GM19035 (cell line): ENCODE results near the gene SDS.

Experiments used
- ATAC-seq: cut with Tn5 transposase; IDR thresholded peaks from one replicate; pipeline ENCODE4 v1.9.1; 2021; ENCODE audit not compliant: unreplicated experiment

Gene SDS

DNA sequence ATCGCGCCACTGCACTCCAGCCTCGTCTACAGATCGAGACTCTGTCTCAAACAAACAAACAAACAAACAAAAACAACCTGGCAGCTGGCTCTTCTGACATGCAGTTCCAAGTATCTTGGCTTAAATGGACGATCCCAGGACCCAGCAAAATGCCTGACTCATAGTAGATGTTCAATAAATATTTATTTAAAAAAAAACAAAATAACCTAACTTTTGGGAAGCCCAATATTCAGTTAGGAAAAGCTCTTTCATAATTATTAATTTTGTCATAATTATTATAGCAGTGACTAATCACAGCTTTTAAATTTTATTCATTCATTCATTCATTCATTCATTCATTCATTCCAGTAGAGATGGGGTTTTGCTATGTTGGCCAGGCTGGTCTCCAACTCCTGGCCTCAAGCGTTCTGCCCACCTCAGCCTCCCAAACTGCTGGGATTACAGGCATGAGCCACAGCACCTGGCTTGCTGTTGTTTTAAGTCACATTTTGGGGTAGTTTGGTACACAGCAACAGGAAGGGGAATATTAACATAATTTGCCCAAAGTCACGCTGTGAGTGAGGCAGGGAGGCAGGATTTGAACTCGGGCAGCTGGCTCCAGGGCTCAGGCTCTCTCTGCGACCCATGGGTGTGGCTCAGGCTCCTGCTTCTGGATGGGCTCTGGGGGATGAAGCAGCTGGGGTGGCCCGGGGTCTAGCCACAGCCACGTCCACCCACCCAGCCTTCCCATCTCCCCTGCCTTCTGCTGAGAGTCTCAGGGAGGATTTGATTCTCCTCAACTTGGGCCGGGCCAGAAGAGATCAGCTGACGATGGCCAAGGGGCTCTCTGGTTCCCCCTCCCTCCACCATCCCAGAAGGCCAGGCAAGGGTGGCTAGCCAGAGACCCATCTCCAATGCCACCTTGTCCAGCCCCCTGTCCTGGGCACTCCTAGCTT is 2.4 kb downstream of the SDS start:
- no peak for ATAC-seq

DNA sequence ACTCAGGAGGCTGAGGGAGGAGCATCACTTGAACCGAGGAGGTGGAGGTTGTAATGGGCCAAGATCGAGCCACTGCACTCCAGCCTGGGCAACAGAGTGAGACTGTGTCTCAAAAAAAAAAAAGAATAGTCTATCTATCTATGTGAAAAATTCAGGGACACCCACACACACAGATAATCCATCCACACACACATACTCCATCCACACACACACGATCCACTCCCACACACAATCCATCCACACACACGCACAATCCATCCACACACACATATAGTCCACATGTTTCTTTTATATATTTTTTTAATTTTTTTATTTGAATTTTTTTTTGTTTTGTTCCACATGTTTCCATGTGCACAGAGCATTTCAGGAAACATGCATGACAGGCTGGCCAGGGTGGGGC is 3.3 kb downstream of the SDS start:
- ATAC-seq: no peak

DNA sequence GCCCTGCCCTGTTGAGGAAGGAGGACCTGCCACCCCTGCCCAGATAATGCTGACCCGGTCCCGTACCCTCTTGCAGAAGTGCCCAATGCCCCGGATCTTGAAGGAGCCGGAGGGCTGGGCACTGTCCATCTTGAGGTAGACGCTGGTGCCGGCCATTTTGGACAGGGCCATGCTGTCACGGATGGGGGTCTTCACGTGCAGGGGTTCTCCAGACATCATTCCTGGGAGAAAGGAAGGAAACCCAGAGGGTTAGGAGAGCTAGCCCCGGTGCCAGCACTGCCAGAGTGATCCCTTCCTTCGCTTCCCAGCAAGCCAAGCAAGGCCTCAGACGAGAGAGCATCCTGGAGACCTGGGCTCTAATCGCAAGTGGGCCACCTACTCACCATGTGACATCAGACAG is 4.2 kb downstream of the SDS start:
- ATAC-seq: no peak

DNA sequence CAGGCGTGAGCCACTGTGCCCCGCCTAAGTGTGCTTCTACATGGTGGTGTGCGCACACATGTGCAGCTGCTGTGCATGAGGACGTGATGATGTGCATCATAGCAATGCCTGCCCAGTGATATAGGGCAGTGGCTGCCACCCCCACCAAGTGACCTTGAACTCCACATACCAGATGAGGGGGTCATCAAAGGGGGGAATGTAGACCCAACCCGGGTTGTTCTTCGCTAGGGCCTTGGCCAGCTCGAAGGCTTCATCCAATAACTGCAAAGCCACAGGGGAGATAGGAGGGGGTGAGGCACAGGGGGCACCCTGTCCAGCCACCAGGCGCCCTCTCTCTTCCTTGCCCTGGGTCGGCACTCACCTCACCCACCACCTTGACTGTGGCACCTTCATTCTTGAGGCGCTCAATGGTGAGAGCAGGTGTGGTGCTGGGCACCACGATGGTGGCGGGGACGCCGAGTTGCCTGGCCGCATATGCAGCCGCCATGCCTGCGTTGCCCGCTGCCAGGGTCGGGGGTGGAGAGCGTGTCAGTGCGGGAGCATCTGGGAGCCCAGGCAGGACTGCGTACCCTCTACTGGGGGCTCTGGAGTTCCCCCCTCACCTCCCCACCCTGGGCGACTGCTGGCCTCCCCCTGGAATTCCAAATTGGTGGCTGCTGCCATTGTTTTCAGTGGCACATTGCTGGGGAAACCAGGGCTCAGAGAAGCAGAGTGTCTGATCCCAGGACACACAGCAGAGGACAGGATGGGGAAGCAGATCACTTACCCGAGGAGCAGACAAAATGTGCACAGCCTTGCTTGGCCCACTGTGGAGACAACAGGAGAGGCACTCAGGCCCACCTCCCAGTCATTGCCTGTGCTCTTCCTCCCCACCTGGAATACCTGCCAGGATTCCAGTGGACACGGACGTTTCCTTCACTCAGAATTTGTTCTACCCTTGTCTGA is 5.1 kb downstream of the SDS start:
- ATAC-seq: no peak

DNA sequence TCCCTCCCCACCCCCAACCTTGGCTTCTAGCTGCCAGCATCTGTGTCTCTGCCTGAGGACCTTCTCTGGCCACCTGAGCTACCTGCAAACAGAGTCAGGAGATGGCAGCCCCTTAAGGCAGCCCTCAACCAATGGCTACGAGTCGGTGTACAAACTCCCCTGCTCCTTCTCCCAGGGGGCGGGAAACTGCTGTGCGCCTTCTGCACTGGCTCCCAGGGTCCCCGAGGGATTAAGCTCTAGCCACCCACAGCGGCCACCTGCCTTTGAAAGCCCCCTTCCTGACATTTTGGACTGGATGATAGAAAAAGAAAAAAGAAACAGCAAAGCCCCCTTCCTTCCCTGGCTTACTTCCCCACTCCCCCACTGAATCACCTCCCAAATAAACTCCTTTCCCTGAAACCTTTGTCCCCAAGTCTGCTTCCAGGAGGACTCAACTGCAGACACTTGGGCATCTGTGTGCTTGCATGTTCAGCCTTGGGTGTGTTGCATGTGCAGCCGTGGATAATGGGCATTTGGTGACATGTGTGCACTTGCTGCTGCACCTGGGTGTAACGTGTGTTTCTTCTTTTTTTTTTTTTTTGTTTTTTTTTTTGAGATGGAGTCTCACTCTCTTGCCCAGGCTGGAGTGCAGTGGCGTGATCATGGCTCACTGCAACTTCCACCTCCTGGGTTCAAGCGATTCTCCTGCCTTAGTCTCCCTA is 6.0 kb downstream of the SDS start:
- no peak for ATAC-seq

DNA sequence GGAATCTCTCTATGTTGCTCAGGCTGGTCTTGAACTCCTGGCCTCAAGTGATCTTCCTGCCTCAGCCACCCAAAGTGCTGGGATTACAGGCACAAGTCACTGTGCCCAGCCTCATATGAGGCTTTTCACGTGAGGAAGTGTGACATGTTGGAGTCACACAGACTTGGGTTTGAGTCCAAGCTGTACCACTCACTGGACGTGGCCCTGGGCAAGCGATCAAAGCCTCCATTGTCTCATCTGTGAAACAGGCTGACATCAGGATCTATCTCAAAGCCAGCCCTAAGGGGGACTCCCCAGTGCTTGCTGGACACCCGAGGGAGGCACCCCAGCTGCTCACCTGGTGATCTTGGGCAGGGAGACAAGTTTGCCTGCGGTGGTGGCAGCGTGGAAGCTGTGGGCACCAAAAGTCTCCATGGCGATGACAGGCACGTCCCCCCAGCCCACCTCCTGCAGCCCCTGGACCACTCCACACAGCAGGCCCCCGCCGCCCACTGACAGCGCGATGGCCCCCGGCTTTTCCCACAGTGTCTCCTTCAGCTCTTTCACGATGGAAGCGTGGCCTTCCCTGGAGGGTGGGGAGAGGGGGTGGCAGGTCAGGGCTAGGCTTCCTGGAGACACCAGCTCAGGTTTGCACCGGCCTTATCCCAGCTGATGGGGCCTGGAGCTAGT is 6.7 kb downstream of the SDS start:
- ATAC-seq: no peak

DNA sequence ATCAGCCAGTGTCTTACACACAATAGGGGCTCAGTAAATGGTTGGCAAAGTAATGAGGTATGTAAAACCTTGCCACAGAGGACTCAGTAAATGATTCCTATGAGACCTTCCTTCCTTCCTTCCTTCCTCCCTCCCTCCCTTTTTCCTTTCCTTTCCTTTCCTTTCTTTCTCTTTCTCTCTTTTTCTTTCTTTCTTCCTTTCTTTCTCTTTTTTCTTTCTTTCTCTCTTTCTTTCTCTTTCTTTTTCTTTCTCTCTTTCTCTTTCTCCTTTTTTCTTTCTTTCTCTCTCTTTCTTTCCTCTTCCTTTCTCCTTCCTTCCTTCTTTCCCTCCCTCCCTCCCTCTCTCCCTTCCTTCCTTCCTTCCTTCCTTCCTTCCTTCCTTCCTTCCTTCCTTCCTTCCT is 7.5 kb downstream of the SDS start:
- ATAC-seq: no peak

DNA sequence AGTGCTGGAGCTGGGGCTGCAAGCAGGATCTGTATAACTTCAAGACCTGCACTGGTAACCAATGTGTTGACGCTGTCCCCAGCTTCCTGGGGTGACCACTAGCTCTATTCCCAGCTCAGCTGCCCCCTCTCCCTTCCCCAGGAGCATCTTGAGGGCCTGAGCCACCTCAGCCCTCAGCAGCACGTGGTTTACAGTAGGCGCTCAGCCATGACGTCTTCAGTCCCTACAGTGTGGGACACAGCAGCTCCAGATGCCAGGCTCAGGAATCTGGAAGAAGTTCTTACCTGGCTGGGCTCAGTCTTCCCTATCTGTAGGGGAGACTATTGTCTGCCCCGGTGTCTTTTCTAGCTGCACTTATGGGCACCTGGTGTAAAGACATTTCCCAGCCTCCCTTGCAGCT is 8.6 kb downstream of the SDS start:
- ATAC-seq: no peak

DNA sequence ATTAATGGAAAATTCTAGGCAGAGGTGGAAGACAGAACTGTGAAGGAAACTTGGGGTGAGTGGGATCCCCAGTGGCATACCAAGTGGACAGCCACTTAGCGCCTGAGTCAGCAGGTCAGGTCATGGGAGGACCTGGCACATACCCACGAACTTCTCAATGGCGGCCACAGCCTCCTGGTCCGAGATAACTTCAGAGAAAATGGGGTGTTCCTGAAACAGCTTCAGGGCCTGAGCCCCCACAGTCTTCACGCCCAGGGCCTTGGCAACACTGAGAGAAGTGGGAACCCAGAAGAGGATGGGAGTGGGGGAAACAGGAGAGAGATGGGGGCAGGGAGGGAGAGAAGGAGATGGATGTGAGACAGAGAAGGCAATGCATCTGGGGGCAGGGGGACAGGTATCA is 9.9 kb downstream of the SDS start:
- ATAC-seq: no peak

DNA sequence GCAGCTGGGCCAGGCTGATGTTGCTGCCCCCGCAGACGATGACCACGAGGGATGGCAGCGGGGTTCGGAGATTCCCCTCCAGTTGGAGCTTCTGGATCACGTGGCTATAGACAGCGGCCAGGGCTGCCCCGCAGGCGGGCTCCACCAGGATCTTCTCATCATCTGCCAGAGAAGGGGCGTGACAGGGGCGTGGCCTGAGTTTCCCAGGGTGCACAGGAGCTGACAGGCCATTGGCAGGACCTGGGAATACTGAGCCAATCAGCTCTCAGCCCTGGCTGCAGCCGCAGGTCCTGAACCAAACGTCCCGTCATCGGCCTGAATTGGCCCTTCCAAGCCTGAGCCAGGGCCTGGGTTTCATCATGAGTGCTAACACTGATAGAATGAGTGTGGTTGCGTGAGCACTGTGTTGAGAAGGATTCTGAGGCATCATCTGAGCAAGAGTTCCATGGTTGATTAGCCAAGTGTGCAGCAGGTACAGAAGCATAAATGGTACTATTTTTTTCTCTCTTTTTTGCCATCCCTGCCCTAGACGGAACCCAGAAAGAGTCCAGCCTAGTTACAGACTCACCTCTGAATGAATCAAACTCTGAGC is 10.6 kb downstream of the SDS start:
- no peak for ATAC-seq

DNA sequence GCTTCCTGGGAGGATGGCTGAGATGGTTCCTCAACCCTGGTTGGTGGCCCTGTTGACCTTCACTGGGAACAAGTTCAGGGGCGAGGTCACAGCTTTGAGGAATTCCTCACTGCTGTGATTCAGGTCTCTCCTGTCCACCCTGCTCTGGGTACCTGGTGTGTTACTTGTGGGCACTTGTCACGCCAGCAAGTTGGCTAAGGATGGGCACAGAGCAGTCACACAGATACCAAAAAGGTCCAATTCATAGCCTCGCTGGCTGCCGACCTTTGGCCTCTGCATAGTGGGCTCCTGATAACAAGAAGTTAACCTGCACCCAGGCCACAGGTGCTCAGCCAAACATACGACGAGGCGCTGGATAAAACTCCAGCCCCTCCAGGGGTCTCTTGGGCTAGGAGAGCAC is 11.2 kb downstream of the SDS start:
- ATAC-seq: no peak

DNA sequence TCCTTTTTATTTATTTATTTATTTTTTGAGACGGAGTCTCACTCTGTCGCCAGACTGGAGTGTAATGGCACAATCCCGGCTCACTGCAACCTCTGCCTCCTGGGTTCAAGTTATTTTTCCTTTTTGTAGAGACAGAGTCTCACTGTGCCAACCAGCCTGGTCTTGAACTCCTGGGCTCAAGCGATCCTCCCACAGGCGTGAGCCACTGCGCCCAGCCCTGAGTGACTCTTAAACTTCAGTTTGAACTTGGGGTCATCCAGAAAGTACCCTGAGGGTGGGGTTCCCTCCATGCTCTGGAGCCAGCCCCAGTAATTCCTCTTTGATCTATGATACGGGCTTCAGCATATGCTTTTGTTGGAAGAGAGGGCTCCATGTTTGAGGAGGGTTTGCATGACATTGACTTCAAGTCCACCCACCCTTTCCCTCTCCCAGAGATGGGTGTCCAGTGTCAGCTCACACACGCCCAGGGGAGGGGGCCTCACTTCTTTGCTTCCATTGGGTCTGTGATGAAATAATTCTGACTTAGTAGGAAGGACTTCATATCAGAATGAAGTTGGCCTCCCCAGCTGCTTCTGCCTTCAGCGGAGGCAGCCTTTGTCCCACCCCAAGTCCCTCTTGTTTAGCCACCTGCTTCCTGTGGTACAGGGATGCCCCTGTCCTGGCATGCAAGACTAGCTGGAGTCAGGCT is 11.9 kb downstream of the SDS start:
- no peak for ATAC-seq

DNA sequence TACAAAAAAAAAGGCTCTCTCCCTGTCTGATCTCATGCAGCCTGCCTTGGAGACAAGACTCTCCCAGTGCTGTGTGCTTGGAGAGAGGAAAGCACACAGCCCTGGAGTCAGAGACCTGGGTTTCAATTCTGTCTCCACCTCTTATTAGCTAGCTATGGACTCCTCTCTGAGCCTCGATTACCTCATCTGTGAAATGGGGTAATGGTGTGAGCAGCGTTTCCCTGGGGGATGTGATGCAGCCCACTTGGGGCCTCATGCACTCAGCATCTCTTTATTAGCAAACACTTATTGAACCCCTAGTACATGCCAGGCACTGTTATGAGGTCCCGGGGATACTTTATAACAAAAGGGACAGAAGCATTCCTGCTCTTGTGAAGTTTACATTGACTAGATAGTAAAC is 12.5 kb downstream of the SDS start:
- ATAC-seq: no peak

DNA sequence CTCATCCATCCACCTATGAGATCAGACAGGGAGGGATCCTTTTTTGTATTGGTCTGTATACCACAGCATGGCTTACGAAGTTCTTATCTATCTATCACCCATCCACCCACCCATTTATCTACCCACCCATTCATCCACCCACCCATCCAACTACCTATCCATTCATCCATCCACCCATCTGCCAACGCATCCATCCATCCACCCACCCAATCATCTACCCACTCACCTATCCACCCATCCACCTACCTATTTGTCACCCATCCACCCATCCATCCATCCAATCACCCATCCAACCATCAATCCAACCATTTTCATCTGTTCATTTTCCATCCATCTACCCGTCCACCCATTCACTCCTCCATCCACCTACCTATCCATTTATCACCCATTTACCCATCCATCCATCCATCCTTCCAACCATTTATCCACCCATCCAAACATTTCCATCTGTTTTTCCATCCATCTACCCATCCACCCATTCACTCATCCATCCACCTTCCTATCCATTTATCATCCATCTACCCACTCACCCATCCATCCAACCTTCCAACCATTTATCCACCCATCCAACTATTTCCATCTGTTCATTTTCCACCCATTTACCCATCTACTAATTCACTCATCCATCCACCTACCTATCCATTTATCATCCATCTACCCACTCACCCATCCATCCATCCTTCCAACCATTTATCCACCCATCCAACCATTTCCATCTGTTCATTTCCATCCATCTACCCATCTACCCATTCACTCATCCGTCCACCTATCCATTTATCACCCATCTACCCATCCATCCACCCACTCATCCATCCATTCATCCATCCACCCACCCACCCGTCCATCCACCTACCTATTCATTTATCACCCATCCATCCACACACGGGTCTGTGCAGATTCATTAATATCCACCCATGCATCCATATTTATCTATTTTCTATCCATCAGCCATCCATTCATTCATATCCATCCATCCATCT is 13.3 kb downstream of the SDS start:
- no peak for ATAC-seq

DNA sequence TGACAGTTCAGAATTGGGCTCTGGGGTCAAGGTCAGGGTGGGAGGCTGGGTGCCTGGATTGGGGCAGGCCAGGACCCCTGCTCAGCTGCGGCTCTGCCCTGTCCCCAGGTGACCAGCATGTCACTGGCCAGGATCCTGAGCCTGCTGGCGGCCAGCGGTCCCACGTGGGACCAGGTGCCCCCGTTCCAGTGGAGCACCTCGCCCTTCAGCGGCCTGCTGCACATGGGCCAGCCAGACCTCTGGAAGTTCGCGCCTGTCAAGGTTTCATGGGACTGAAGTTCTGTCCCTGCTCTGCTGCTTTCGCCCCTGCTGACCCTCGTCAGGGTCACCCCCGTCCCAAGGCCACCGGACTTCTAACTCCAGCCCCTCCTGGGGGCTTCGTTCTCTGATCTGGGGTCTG is 15.3 kb downstream of the SDS start:
- no peak for ATAC-seq

DNA sequence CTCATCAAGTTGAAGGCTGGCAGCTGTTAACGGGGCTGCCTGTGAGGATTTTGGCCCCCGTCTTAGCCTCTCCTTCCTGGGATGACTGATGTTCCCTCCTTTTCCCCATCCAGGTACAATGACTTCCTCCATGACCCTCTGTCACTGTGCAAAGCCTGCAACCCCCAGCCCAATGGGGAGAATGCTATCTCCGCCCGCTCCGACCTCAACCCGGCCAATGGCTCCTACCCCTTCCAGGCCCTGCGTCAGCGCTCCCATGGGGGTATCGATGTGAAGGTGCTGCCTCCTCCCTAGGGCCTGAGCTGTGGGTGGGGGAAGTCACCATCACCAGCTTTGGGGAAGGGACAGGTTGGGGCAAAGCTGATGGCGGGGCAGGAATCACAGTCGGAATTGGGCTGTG is 16.1 kb downstream of the SDS start:
- ATAC-seq: no peak

DNA sequence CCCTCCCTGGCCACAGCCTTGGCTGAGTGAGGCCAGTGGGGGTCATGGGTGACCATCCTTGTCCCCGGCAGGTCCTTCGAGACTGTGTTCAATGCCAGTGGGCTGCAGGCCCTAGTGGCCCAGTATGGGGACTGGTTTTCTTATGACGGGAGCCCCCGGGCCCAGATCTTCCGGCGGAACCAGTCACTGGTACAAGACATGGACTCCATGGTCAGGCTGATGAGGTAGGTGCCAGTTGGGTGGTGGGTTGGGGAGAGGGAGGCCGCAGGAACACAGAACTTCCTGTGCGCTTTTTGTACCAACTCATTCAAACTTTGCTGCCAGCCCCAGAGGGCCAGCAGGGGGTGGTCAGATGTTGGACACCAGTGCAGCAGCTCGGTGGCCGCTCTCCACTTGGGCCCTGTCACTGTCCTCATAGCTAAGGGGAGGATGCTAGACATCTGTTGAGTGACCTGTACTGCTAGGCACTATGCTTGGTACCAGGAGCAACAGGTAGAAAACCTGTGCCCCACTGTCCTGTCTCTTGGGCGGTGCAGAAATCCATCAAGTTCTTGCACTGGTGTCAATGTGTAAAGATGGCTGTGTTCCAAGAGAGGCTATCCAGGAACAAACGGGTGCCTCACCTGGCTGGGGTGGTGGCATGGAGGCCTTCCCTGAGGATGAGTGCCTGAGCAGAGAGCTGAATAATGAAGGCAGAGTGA is 16.7 kb downstream of the SDS start:
- no peak for ATAC-seq

DNA sequence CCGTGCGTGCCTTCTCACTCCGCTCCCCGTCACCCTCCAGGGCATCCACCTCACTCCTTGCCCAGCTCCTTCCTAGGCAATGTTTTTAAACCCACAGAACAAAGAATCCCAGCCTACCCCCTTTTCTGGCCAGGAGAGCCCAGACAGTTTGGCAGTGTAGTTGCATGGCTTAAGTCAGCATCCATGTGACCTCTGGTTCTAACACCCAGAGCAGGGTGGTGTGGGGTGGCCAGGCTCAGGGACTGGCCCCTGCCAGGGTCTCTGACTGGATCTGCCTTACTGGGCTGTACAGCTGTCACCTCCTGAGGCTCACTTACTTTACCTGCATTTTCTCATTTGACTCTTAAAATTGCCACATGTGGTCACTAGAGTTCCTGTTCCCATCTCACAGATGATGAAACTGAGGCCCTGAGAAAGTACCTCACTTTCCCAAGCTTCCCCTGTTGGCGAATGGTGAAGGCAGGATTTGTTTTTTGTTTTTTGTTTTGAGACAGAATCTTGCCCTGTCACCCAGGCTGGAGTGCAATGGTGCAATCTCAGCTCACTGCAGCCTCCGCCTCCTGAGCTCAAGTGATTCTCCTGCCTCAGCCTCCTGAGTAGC is 18.3 kb downstream of the SDS start:
- no peak for ATAC-seq
